SK-N-SH treated with all-trans-retinoic acid at 6 μM for 48 hours (cell line): Measurements from ENCODE around the gene B9D1.

Experiments used
- ATAC-seq: fragments of 200-7000 bp; cut with Tn5 transposase; 3 replicates; pipeline ENCODE4 v1.9.1; 2020; ENCODE audit warnings: mild to moderate bottlenecking, moderate library complexity
- CSDC2 ChIP-seq: fragments of 250-450 bp; sonication (Bioruptor Pico); IDR thresholded peaks from 2 replicates; pipeline ENCODE4 v1.5.0; 2020; ENCODE audit warnings: mild to moderate bottlenecking, moderate library complexity
- ESRRG ChIP-seq: fragments of 250-450 bp; sonication (Bioruptor Pico); IDR thresholded peaks from 2 replicates; pipeline ENCODE4 v1.6.1; 2021; ENCODE audit warnings: mild to moderate bottlenecking
- GLIS3 ChIP-seq: fragments of 250-450 bp; sonication (Bioruptor Pico); IDR thresholded peaks from 2 replicates; pipeline ENCODE4 v1.5.0; 2020; ENCODE audit warnings: mild to moderate bottlenecking, moderate library complexity
- ISL1 ChIP-seq: fragments of 250-450 bp; sonication (Bioruptor Pico); IDR thresholded peaks from 2 replicates; pipeline ENCODE4 v2.1.2; 2022; ENCODE audit warnings: mild to moderate bottlenecking, moderate library complexity
- OSR1 ChIP-seq: fragments of 250-450 bp; sonication (Bioruptor Pico); IDR thresholded peaks from 2 replicates; pipeline ENCODE4 v1.8.0; 2022; ENCODE audit warnings: moderate library complexity, mild to moderate bottlenecking, inconsistent platforms
- PPARA ChIP-seq: fragments of 250-450 bp; sonication (Bioruptor Pico); IDR thresholded peaks from 2 replicates; pipeline ENCODE4 v1.5.0; 2020; ENCODE audit warnings: mild to moderate bottlenecking, borderline replicate concordance
- SNAI2 ChIP-seq: fragments of 250-450 bp; sonication (Bioruptor Pico); IDR thresholded peaks from 2 replicates; pipeline ENCODE4 v1.5.0; 2020; ENCODE audit warnings: mild to moderate bottlenecking, moderate library complexity
- TCF4 ChIP-seq: fragments of 250-450 bp; sonication (Bioruptor Pico); IDR thresholded peaks from 2 replicates; pipeline ENCODE4 v1.8.0; 2021; ENCODE audit warnings: mild to moderate bottlenecking, moderate library complexity, borderline replicate concordance
- TOX ChIP-seq: fragments of 250-450 bp; sonication (Bioruptor Pico); IDR thresholded peaks from 2 replicates; pipeline ENCODE4 v1.8.0; 2021; ENCODE audit warnings: mild to moderate bottlenecking, moderate library complexity, borderline replicate concordance
- ZFP3 ChIP-seq: fragments of 250-450 bp; sonication (Bioruptor Pico); IDR thresholded peaks from 2 replicates; pipeline ENCODE4 v1.5.0; 2020; ENCODE audit warnings: mild to moderate bottlenecking, moderate library complexity
- ZFP30 ChIP-seq: fragments of 450-650 bp; formaldehyde crosslinking; IDR thresholded peaks from 2 replicates; pipeline ENCODE4 v1.5.0; 2022; ENCODE audit warnings: mild to moderate bottlenecking, moderate library complexity
- ZNF565 ChIP-seq: fragments of 450-650 bp; formaldehyde crosslinking; conservative IDR thresholded peaks from 2 replicates; pipeline ENCODE4 v1.5.0; 2020; ENCODE audit warnings: low read depth, mild to moderate bottlenecking, moderate library complexity
- ZNF70 ChIP-seq: fragments of 450-650 bp; formaldehyde crosslinking; IDR thresholded peaks from 2 replicates; pipeline ENCODE4 v1.5.0; 2020; ENCODE audit warnings: mild to moderate bottlenecking, moderate library complexity
- ZNF8 ChIP-seq: fragments of 450-650 bp; formaldehyde crosslinking; IDR thresholded peaks from 2 replicates; pipeline ENCODE4 v1.5.0; 2020; ENCODE audit warnings: mild to moderate bottlenecking, moderate library complexity
- TF ChIP-seq, protein P1 (sequence below): fragments of 250-450 bp; sonication (Bioruptor Pico); IDR thresholded peaks from 2 replicates; pipeline ENCODE4 v1.5.1; 2021; ENCODE audit warnings: mild to moderate bottlenecking, moderate library complexity
- TF ChIP-seq, protein P2 (sequence below): fragments of 250-450 bp; sonication (Bioruptor Pico); IDR thresholded peaks from 2 replicates; pipeline ENCODE4 v1.8.0; 2020; ENCODE audit warnings: mild to moderate bottlenecking, moderate library complexity, borderline replicate concordance
- TF ChIP-seq, protein P3 (sequence below): fragments of 250-450 bp; sonication (Bioruptor Pico); IDR thresholded peaks from 2 replicates; pipeline ENCODE4 v1.5.0; 2020; ENCODE audit warnings: mild to moderate bottlenecking, moderate library complexity
- TF ChIP-seq, protein P4 (sequence below): fragments of 250-450 bp; sonication (Bioruptor Pico); IDR thresholded peaks from 2 replicates; pipeline ENCODE4 v1.5.1; 2020; ENCODE audit warnings: low read depth, mild to moderate bottlenecking, moderate library complexity

B9D1 gene

DNA sequence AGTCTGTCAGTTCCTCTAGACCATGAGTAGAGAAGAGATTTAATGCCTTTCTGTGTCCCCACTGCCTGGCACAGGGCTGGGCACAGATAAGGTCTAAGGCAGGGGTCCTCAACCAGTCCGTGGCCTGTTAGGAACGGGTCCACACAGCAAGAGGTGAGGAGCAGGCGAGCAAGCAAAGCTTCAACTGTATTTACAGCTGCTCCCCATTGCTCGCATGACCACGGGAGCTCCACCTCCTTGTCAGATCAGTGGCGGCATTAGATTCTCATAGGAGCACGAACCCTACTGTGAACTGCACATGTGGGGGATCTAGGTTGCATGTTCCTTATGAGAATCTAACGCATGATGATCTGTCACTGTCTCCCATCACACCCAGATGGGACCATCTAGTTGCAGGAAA is 1.8 kb downstream of the B9D1 start:
- TF ChIP-seq ISL1 (CRISPR knock-in tag): no peak
- no peak for TF ChIP-seq GLIS3 (CRISPR knock-in tag)
- no peak for TF ChIP-seq ZNF565 (CRISPR knock-in tag)
- TF ChIP-seq TOX (CRISPR knock-in tag): no peak
- TF ChIP-seq, protein P1, sequence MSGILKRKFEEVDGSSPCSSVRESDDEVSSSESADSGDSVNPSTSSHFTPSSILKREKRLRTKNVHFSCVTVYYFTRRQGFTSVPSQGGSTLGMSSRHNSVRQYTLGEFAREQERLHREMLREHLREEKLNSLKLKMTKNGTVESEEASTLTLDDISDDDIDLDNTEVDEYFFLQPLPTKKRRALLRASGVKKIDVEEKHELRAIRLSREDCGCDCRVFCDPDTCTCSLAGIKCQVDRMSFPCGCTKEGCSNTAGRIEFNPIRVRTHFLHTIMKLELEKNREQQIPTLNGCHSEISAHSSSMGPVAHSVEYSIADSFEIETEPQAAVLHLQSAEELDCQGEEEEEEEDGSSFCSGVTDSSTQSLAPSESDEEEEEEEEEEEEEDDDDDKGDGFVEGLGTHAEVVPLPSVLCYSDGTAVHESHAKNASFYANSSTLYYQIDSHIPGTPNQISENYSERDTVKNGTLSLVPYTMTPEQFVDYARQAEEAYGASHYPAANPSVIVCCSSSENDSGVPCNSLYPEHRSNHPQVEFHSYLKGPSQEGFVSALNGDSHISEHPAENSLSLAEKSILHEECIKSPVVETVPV: no peak
- TF ChIP-seq ZFP3 (CRISPR knock-in tag): no peak
- TF ChIP-seq ZNF70: no peak
- TF ChIP-seq, protein P2, sequence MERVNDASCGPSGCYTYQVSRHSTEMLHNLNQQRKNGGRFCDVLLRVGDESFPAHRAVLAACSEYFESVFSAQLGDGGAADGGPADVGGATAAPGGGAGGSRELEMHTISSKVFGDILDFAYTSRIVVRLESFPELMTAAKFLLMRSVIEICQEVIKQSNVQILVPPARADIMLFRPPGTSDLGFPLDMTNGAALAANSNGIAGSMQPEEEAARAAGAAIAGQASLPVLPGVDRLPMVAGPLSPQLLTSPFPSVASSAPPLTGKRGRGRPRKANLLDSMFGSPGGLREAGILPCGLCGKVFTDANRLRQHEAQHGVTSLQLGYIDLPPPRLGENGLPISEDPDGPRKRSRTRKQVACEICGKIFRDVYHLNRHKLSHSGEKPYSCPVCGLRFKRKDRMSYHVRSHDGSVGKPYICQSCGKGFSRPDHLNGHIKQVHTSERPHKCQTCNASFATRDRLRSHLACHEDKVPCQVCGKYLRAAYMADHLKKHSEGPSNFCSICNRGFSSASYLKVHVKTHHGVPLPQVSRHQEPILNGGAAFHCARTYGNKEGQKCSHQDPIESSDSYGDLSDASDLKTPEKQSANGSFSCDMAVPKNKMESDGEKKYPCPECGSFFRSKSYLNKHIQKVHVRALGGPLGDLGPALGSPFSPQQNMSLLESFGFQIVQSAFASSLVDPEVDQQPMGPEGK (CRISPR knock-in tag): no peak
- TF ChIP-seq, protein P3, sequence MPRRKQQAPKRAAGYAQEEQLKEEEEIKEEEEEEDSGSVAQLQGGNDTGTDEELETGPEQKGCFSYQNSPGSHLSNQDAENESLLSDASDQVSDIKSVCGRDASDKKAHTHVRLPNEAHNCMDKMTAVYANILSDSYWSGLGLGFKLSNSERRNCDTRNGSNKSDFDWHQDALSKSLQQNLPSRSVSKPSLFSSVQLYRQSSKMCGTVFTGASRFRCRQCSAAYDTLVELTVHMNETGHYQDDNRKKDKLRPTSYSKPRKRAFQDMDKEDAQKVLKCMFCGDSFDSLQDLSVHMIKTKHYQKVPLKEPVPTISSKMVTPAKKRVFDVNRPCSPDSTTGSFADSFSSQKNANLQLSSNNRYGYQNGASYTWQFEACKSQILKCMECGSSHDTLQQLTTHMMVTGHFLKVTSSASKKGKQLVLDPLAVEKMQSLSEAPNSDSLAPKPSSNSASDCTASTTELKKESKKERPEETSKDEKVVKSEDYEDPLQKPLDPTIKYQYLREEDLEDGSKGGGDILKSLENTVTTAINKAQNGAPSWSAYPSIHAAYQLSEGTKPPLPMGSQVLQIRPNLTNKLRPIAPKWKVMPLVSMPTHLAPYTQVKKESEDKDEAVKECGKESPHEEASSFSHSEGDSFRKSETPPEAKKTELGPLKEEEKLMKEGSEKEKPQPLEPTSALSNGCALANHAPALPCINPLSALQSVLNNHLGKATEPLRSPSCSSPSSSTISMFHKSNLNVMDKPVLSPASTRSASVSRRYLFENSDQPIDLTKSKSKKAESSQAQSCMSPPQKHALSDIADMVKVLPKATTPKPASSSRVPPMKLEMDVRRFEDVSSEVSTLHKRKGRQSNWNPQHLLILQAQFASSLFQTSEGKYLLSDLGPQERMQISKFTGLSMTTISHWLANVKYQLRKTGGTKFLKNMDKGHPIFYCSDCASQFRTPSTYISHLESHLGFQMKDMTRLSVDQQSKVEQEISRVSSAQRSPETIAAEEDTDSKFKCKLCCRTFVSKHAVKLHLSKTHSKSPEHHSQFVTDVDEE: no peak
- no peak for TF ChIP-seq ZNF8 (CRISPR knock-in tag)
- no peak for ATAC-seq

DNA sequence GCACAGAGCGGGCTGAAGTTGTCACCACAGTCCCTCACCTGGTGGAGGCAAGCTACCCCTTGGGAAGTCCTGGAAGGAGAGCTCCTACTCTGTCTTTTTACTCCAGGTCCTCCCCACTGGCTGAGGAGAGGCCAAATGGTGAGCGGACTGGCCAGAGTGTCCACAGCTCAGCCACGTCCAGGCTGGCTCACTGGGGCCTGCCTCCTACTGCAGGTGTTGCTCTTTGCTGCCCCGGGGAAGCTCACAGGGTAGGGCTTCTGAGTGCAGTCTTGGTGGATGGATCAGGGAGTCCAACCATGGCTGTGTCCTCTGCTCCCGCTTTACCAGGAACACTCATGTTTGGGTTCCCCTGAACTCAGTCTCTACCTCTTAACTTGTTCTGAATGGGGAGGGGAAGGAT is 2.7 kb downstream of the B9D1 start:
- no peak for TF ChIP-seq GLIS3 (CRISPR knock-in tag)
- no peak for TF ChIP-seq PPARA (CRISPR knock-in tag)
- no peak for TF ChIP-seq ZNF8 (CRISPR knock-in tag)
- TF ChIP-seq TCF4 (CRISPR knock-in tag): no peak
- TF ChIP-seq CSDC2 (CRISPR knock-in tag): no peak
- TF ChIP-seq ZFP30 (CRISPR knock-in tag): no peak
- TF ChIP-seq, protein P2 (CRISPR knock-in tag): no peak
- TF ChIP-seq ESRRG: no peak
- no peak for TF ChIP-seq ISL1 (CRISPR knock-in tag)
- TF ChIP-seq, protein P1: no peak
- no peak for TF ChIP-seq TOX (CRISPR knock-in tag)
- no peak for TF ChIP-seq ZNF565 (CRISPR knock-in tag)
- no peak for TF ChIP-seq SNAI2
- no peak for TF ChIP-seq ZNF70
- TF ChIP-seq, protein P4, sequence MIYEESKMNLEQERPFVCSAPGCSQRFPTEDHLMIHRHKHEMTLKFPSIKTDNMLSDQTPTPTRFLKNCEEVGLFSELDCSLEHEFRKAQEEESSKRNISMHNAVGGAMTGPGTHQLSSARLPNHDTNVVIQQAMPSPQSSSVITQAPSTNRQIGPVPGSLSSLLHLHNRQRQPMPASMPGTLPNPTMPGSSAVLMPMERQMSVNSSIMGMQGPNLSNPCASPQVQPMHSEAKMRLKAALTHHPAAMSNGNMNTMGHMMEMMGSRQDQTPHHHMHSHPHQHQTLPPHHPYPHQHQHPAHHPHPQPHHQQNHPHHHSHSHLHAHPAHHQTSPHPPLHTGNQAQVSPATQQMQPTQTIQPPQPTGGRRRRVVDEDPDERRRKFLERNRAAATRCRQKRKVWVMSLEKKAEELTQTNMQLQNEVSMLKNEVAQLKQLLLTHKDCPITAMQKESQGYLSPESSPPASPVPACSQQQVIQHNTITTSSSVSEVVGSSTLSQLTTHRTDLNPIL (CRISPR knock-in tag): no peak
- ATAC-seq: no peak

DNA sequence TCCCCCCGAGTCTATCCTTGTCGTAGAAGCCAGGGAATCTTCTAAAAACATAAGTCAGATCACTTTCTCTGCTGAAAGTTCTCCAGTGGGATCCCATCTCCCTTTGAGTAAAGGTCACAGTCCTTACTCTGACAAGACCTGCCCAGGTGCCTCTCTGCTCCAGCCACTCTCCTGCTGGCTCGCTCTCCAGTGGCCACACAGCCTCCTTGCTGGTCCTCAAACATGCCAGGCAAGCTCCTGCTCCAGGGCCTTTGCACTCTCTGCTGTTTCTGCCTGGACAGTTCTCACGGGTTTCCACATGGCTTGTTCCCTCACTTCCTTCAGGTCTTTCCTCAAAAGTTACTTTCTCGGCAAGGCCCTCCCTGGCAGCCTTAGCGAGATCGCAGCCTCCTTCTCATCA is 3.4 kb downstream of the B9D1 start:
- TF ChIP-seq, protein P3: no peak
- TF ChIP-seq OSR1 (CRISPR knock-in tag): no peak
- TF ChIP-seq, all 23 proteins: peak for 0
- no peak for ATAC-seq
